ENCODE results near the gene GRIN1. TPM values are rescaled to one million over a fixed set of nuclear protein-coding genes. Genes with fewer than 3 reads are reported as not detected.

Gene GRIN1
- total and polyA plus RNA-seq, 2 of the 13 experiments (the other 11 are each of a cell fraction or from before 2014, with no cell fraction given) = 0.13 TPM; not detected in 1

- TF ChIP-seq ZBTB37 (CRISPR knock-in tag; IDR thresholded peaks at IDR 0.05) (no peak), ZNF264 (CRISPR knock-in tag; IDR thresholded peaks at IDR 0.05) (no peak), PRPF4 (IDR thresholded peaks at IDR 0.05; ENCODE audit: low read depth, low read length, poor library complexity, severe bottlenecking) (no peak), ZNF292 (CRISPR knock-in tag; IDR thresholded peaks at IDR 0.05; ENCODE audit: borderline replicate concordance, low read depth) (no peak), SNAI1 (CRISPR knock-in tag; IDR thresholded peaks at IDR 0.05; ENCODE audit: borderline replicate concordance) (0 out of 2 replicates have a peak, but pooled peaks have one; percentile 26), ZNF431 (CRISPR knock-in tag; IDR thresholded peaks at IDR 0.05; ENCODE audit: borderline replicate concordance, low read depth) (no peak), ZFP36L1 (CRISPR knock-in tag; IDR thresholded peaks at IDR 0.05) (0 out of 2 replicates have a peak, but pooled peaks have one; percentile 52), FOXO4 (CRISPR knock-in tag; conservative IDR thresholded peaks at IDR 0.05) (0 out of 2 replicates have a peak, but pooled peaks have one; percentile 38), ZNF704 (CRISPR knock-in tag; IDR thresholded peaks at IDR 0.05; ENCODE audit: borderline replicate concordance) (no peak), HIC2 (CRISPR knock-in tag; IDR thresholded peaks at IDR 0.05; ENCODE audit: low read depth) (no peak), MTF1 (CRISPR knock-in tag; IDR thresholded peaks at IDR 0.05) (no peak), NAIF1 (CRISPR knock-in tag; IDR thresholded peaks at IDR 0.05; ENCODE audit: borderline replicate concordance) (no peak), ZNF468 (CRISPR knock-in tag; IDR thresholded peaks at IDR 0.05) (0 out of 2 replicates have a peak, but pooled peaks have one; percentile 39), ZNF30 (CRISPR knock-in tag; IDR thresholded peaks at IDR 0.05) (no peak), USF2 (IDR thresholded peaks at IDR 0.05; ENCODE audit: low read depth, low read length) (no peak), USF2 (CRISPR knock-in tag; IDR thresholded peaks at IDR 0.05; ENCODE audit: borderline replicate concordance) (no peak), BCLAF1 (IDR thresholded peaks at IDR 0.05) (no peak)
Measured at GRCh38 chr9:137188086-137188489, 49.1 kb downstream of the GRIN1 start (continued).

All from HepG2 (cell line).